ENCODE measurements around the gene PRLH.

The PRLH gene

GRCh38 chr2:237566401-237567235 is at the start of gene PRLH:
Gene PRLH, plus strand, starts transcription at chr2:237566574. Its CDS starts 0 bp downstream, at chr2:237566574.
- DNase-seq = no peak

- DNase-seq = no peak
These were observed 49.2 kb upstream of the PRLH start for GRCh38 chr2:237517163-237517562.

- no peak for DNase-seq
These were observed 48.4 kb upstream of the PRLH start for GRCh38 chr2:237517990-237518389.

- DNase-seq = no peak
These were observed 46.7 kb upstream of the PRLH start for GRCh38 chr2:237519506-237520245.

GRCh38 chr2:237520290-237520689 is 46.1 kb upstream of the PRLH start:
- no peak for DNase-seq

GRCh38 chr2:237524631-237525030 is 41.7 kb upstream of the PRLH start:
- DNase-seq = no peak

- DNase-seq = no peak
These were observed 40.7 kb upstream of the PRLH start for GRCh38 chr2:237525559-237526157.

- no peak for DNase-seq
These were observed 39.1 kb upstream of the PRLH start for GRCh38 chr2:237527233-237527632.

- no peak for DNase-seq
These were observed 38.6 kb upstream of the PRLH start for GRCh38 chr2:237527766-237528165.

GRCh38 chr2:237529452-237530402 is 36.6 kb upstream of the PRLH start:
- no peak for DNase-seq

GRCh38 chr2:237530472-237531433 is 35.6 kb upstream of the PRLH start:
- DNase-seq = no peak

- DNase-seq = no peak
These were observed 34.2 kb upstream of the PRLH start for GRCh38 chr2:237532160-237532559.

GRCh38 chr2:237533668-237534161 is 32.7 kb upstream of the PRLH start:
- no peak for DNase-seq

- DNase-seq = no peak
These were observed 32.0 kb upstream of the PRLH start for GRCh38 chr2:237534380-237534779.

- DNase-seq = no peak
These were observed 30.8 kb upstream of the PRLH start for GRCh38 chr2:237535385-237536082.

- DNase-seq = no peak
These were observed 30.3 kb upstream of the PRLH start for GRCh38 chr2:237536083-237536415.

- DNase-seq = no peak
These were observed 29.8 kb upstream of the PRLH start for GRCh38 chr2:237536617-237537016.

- no peak for DNase-seq
These were observed 28.2 kb upstream of the PRLH start for GRCh38 chr2:237538001-237538720.

GRCh38 chr2:237538901-237539300 is 27.5 kb upstream of the PRLH start:
- no peak for DNase-seq

- DNase-seq = no peak
These were observed 26.7 kb upstream of the PRLH start for GRCh38 chr2:237539681-237540080.
